Stimulated activated CD4-positive, alpha-beta T cell treated with anti-CD3 and anti-CD28 coated beads, Interleukin-2, amount 100 ng/mL, for 48 hours (primary cell): ENCODE results near the gene ARL6IP1.
"Not testable (repeated sequence)": the region's sequence is repeated elsewhere in the genome, so short reads cannot be mapped to it uniquely, and the experiment has no call there.

Source experiments
- DNase-seq, 2 donors: peaks; one replicate each; pipeline ENCODE4 v3.0.0-alpha.2; 2020

ARL6IP1 gene

GRCh38 chr16:18757960-18758660 is 43.2 kb downstream of the ARL6IP1 start:
- DNase-seq: not testable (repeated sequence)

- not testable (repeated sequence) for DNase-seq
These were observed 44.7 kb downstream of the ARL6IP1 start for GRCh38 chr16:18756639-18757038.

- DNase-seq: not testable (repeated sequence)
These were observed 58.5 kb downstream of the ARL6IP1 start for GRCh38 chr16:18742870-18743269.
